HepG2 (cell line): ENCODE data around the gene MAP1LC3B. TPM values are rescaled to one million over a fixed set of nuclear protein-coding genes. Genes with fewer than 3 reads are reported as not detected.

ENCODE experiments used
- CTCF ChIP-seq: sonication (generic); formaldehyde crosslinking; IDR thresholded peaks from 2 replicates; pipeline ENCODE4 v1.5.0; 2020; ENCODE audit warnings: mild to moderate bottlenecking, missing genetic modification reagents, moderate library complexity
- ETV6 ChIP-seq: sonication (generic); formaldehyde crosslinking; conservative IDR thresholded peaks from 2 replicates; pipeline ENCODE4 v1.4.0; 2020; ENCODE audit warnings: missing genetic modification reagents
- NR3C1 ChIP-seq: sonication (generic); formaldehyde crosslinking; IDR thresholded peaks from 2 replicates; pipeline ENCODE4 v1.4.0; 2020; ENCODE audit warnings: missing genetic modification reagents
- SPEN ChIP-seq: sonication (generic); formaldehyde crosslinking; IDR thresholded peaks from 2 replicates; pipeline ENCODE4 v1.5.1; 2020; ENCODE audit warnings: low read depth, mild to moderate bottlenecking, missing genetic modification reagents
- STAT6 ChIP-seq: sonication (generic); formaldehyde crosslinking; IDR thresholded peaks from 2 replicates; pipeline ENCODE4 v1.4.0; 2020; ENCODE audit warnings: missing genetic modification reagents, mild to moderate bottlenecking, borderline replicate concordance
- XRCC5 ChIP-seq: fragments of 200-400 bp; formaldehyde crosslinking; optimal IDR thresholded peaks from 2 replicates; pipeline ENCODE3; 2017; ENCODE audit warnings: mild to moderate bottlenecking, low read length
- ZBTB21 ChIP-seq: sonication (generic); formaldehyde crosslinking; IDR thresholded peaks from 2 replicates; pipeline ENCODE4 v1.4.0; 2020; ENCODE audit warnings: missing genetic modification reagents
- ZFP82 ChIP-seq: sonication (generic); formaldehyde crosslinking; IDR thresholded peaks from 2 replicates; pipeline ENCODE4 v1.5.1; 2020; ENCODE audit warnings: mild to moderate bottlenecking, missing genetic modification reagents, borderline replicate concordance
- ZNF230 ChIP-seq: sonication (generic); formaldehyde crosslinking; IDR thresholded peaks from 2 replicates; pipeline ENCODE4 v1.4.0; 2020; ENCODE audit warnings: mild to moderate bottlenecking, missing genetic modification reagents
- ZNF609 ChIP-seq: sonication (generic); formaldehyde crosslinking; IDR thresholded peaks from 2 replicates; pipeline ENCODE4 v1.4.0; 2020; ENCODE audit warnings: mild to moderate bottlenecking, missing genetic modification reagents, borderline replicate concordance
- ZNF839 ChIP-seq: sonication (generic); formaldehyde crosslinking; IDR thresholded peaks from 2 replicates; pipeline ENCODE4 v1.4.0; 2020; ENCODE audit warnings: missing genetic modification reagents, mild to moderate bottlenecking, borderline replicate concordance
- polyA plus RNA-seq, 8 experiments: library from polyadenylated mRNA; depleted of rRNA in 3 of 8; stranded (reverse) in 7 of 8; unstranded in 1 of 8; fragments of >200 nt; fragmentation: Illumina TruSeq in 4 of 8; extraction: Trizol in 4 of 8; gene quantifications; 2 replicates each; pipeline versions ENCODE4 v1.2.1 to v1.2.3, GENCODE V29; 2011 to 2016; ENCODE audit warnings: low read depth in 4 of 8, missing spikeins in 1 of 8, mixed read lengths in 1 of 8; ENCODE audit not compliant: insufficient read depth in 1 of 8
- total RNA-seq, 5 experiments: library from RNA; depleted of rRNA; stranded (reverse); fragments of >200 nt; fragmentation: Illumina TruSeq; extraction: Trizol; gene quantifications; 2 replicates each; pipeline ENCODE4 v1.2.3, GENCODE V29; 2016; ENCODE audit warnings: low read depth in 1 of 5
- TF ChIP-seq, protein P1 (sequence below): IDR thresholded peaks from 2 replicates; pipeline ENCODE4 v1.6.1; 2016
- TF ChIP-seq, protein P2 (sequence below): sonication (generic); formaldehyde crosslinking; IDR thresholded peaks from 2 replicates; pipeline ENCODE4 v1.5.0; 2020; ENCODE audit warnings: mild to moderate bottlenecking, low read depth, missing genetic modification reagents, borderline replicate concordance
- TF ChIP-seq, protein P3 (sequence below): sonication (generic); formaldehyde crosslinking; IDR thresholded peaks from 2 replicates; pipeline ENCODE4 v1.9.0; 2021; ENCODE audit warnings: missing genetic modification reagents, mild to moderate bottlenecking, borderline replicate concordance

MAP1LC3B gene
- total and polyA plus RNA-seq, 2 of the 13 experiments (the other 11 are each of a cell fraction or from before 2014, with no cell fraction given): 15.7 to 37.4 TPM

- TF ChIP-seq CTCF (CRISPR knock-in tag): no peak
- TF ChIP-seq NR3C1 (CRISPR knock-in tag): no peak
- 0 out of 2 replicates have a peak, but pooled peaks have one; percentile 17 for TF ChIP-seq ZNF609
- TF ChIP-seq XRCC5: no peak
- no peak for TF ChIP-seq SPEN (CRISPR knock-in tag)
- no peak for TF ChIP-seq ETV6 (CRISPR knock-in tag)
- TF ChIP-seq, protein P1, sequence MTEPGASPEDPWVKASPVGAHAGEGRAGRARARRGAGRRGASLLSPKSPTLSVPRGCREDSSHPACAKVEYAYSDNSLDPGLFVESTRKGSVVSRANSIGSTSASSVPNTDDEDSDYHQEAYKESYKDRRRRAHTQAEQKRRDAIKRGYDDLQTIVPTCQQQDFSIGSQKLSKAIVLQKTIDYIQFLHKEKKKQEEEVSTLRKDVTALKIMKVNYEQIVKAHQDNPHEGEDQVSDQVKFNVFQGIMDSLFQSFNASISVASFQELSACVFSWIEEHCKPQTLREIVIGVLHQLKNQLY (CRISPR knock-in tag): no peak
- TF ChIP-seq ZNF839 (CRISPR knock-in tag): no peak
- TF ChIP-seq, protein P2, sequence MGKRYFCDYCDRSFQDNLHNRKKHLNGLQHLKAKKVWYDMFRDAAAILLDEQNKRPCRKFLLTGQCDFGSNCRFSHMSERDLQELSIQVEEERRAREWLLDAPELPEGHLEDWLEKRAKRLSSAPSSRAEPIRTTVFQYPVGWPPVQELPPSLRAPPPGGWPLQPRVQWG (CRISPR knock-in tag): no peak; the same call in 1 of the 2 replicates
- TF ChIP-seq ZFP82 (CRISPR knock-in tag): peak; percentile 59; the same call in 1 of the 2 replicates
- TF ChIP-seq STAT6 (CRISPR knock-in tag): no peak
- TF ChIP-seq ZBTB21 (CRISPR knock-in tag): 0 out of 2 replicates have a peak, but pooled peaks have one; percentile 5
- TF ChIP-seq ZNF230 (CRISPR knock-in tag): no peak; the same call in 1 of the 2 replicates
- TF ChIP-seq, protein P3, sequence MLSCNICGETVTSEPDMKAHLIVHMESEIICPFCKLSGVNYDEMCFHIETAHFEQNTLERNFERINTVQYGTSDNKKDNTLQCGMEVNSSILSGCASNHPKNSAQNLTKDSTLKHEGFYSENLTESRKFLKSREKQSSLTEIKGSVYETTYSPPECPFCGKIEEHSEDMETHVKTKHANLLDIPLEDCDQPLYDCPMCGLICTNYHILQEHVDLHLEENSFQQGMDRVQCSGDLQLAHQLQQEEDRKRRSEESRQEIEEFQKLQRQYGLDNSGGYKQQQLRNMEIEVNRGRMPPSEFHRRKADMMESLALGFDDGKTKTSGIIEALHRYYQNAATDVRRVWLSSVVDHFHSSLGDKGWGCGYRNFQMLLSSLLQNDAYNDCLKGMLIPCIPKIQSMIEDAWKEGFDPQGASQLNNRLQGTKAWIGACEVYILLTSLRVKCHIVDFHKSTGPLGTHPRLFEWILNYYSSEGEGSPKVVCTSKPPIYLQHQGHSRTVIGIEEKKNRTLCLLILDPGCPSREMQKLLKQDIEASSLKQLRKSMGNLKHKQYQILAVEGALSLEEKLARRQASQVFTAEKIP: no peak
Observed at GRCh38 chr16:87391324-87391949, 699 bp upstream of the MAP1LC3B start (continued).
